Testis (tissue), 3 donors: ENCODE measurements around the gene NHLH2. TPM values are rescaled to one million over a fixed set of nuclear protein-coding genes. Genes with fewer than 3 reads are reported as not detected.
A peak's percentile ranks its signal among the peaks of the same experiment; 100 is the strongest.

ENCODE experiments used
- DNase-seq: peaks from one replicate; pipeline ENCODE4 v3.0.0-alpha.2; 2019
- H3K27ac ChIP-seq, 2 donors: fragments of 200-600 bp; sonication (generic); one replicate each; pipeline ENCODE4 v1.5.1; 2019
- H3K27me3 ChIP-seq: fragments of 200-600 bp; sonication (generic); one replicate; pipeline ENCODE4 v1.5.1; 2019
- H3K36me3 ChIP-seq: fragments of 200-600 bp; sonication (generic); one replicate; pipeline ENCODE4 v1.5.1; 2017; ENCODE audit warnings: low read depth; ENCODE audit errors: missing control alignments
- H3K4me1 ChIP-seq: fragments of 200-600 bp; sonication (generic); one replicate; pipeline ENCODE4 v1.5.1; 2019
- H3K4me3 ChIP-seq, 2 donors: fragments of 200-600 bp; sonication (generic); one replicate each; pipeline ENCODE4 v1.5.1; 2017 to 2019
- H3K9me3 ChIP-seq: fragments of 200-600 bp; sonication (generic); one replicate; pipeline ENCODE4 v1.5.1; 2017
- POLR2A ChIP-seq: fragments of 450-650 bp; IDR thresholded peaks from one replicate; pipeline ENCODE4 v1.6.1; 2017; ENCODE audit warnings: antibody characterized with exemption, mild to moderate bottlenecking, moderate library complexity
- WGBS, 2 donors: methylation state at CpG; one replicate each; pipeline ENCODE4 v1.1.5; 2018; 5-methylcytosine and 5-hydroxymethylcytosine counted together
- intact Hi-C: fragments of 100-400 bp; cut with DNase I; formaldehyde crosslinking; loops from one replicate; pipeline ENCODE4 v1.15.1; 2023; ENCODE audit warnings: low total_unique reads
- polyA plus RNA-seq: library from polyadenylated mRNA; stranded (reverse); fragments of 350-450 nt; fragmentation: Illumina TruSeq; extraction: RNeasy Lipid Tissue Mini Kit (QIAGEN cat#74804); gene quantifications from one replicate; pipeline ENCODE4 v1.2.3, GENCODE V29; 2014; ENCODE audit warnings: low read depth, low replicate concordance; ENCODE audit not compliant: insufficient read depth
- total RNA-seq, 2 donors: library from RNA; depleted of rRNA; stranded (reverse); fragments of >200 nt; gene quantifications; one replicate each; pipeline ENCODE4 v1.2.3, GENCODE V29; 2016
- TF ChIP-seq, protein P1 (sequence below), 3 experiments: fragments of 450-650 bp in 2 of 3; fragments of 200-600 bp in 1 of 3; sonication (generic) in 1 of 3; IDR thresholded peaks; one replicate each; pipeline ENCODE4 v1.5.1; 2016 to 2019; ENCODE audit warnings: antibody characterized with exemption in 3 of 3, mild to moderate bottlenecking in 2 of 3, moderate library complexity in 1 of 3

Gene NHLH2
- total and polyA plus RNA-seq, 3 donors from 2014 or later: 0.53 to 3.1 (median 1.7) TPM

DNA sequence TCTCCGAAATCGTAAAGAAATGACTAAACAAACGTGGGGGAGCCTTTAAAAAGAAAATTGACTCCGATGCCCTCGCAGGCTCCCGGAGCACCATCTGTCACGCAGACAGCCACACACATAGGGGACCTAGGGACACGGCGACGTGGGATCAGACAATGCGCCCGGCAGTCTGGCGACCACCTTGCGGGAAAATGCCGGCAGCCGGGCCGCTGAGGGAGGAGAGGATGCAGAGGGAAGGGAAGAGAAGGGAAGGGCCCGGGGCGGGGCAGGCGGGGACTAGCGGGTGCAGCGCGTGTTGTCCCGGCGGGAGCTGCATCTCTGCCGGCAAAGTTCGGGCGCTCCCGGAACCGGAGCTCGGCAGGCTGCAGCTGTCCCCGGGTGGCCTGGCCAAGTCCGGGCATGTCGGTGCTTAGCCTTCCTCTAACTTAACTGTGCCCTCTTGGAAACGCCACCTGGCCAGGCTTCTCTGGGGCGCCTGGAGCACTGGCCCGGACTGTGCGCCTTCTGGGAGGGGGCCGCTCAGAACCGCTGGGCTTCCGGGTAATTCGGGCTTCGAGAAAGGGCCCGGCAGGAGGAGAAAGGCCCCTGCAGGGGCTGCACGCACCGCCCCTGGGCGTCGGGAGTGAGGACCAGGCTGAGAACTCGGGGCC is 1.8 kb downstream of the NHLH2 start:
- no peak for TF ChIP-seq POLR2A
- TF ChIP-seq, protein P1, sequence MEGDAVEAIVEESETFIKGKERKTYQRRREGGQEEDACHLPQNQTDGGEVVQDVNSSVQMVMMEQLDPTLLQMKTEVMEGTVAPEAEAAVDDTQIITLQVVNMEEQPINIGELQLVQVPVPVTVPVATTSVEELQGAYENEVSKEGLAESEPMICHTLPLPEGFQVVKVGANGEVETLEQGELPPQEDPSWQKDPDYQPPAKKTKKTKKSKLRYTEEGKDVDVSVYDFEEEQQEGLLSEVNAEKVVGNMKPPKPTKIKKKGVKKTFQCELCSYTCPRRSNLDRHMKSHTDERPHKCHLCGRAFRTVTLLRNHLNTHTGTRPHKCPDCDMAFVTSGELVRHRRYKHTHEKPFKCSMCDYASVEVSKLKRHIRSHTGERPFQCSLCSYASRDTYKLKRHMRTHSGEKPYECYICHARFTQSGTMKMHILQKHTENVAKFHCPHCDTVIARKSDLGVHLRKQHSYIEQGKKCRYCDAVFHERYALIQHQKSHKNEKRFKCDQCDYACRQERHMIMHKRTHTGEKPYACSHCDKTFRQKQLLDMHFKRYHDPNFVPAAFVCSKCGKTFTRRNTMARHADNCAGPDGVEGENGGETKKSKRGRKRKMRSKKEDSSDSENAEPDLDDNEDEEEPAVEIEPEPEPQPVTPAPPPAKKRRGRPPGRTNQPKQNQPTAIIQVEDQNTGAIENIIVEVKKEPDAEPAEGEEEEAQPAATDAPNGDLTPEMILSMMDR (IDR thresholded peaks at IDR 0.05): no peak
- intact Hi-C loops: no loop called here
- peaks cover 3% of the 10 kb centered on the region for H3K27me3 ChIP-seq
- peaks cover 7% of the 10 kb centered on the region for H3K4me1 ChIP-seq
- H3K9me3 ChIP-seq: no peaks in the 10 kb centered on the region
- H3K4me3 ChIP-seq: peak overlapping the region; percentile 37 to 40
- no peak overlapping the region for H3K27ac ChIP-seq
- DNase-seq: peak; percentile 21
- WGBS, 2 donors: 1 to 4% methylated on average over 16 to 49 of the region's 49 CpGs
- H3K36me3 ChIP-seq: no peaks in the 10 kb centered on the region

DNA sequence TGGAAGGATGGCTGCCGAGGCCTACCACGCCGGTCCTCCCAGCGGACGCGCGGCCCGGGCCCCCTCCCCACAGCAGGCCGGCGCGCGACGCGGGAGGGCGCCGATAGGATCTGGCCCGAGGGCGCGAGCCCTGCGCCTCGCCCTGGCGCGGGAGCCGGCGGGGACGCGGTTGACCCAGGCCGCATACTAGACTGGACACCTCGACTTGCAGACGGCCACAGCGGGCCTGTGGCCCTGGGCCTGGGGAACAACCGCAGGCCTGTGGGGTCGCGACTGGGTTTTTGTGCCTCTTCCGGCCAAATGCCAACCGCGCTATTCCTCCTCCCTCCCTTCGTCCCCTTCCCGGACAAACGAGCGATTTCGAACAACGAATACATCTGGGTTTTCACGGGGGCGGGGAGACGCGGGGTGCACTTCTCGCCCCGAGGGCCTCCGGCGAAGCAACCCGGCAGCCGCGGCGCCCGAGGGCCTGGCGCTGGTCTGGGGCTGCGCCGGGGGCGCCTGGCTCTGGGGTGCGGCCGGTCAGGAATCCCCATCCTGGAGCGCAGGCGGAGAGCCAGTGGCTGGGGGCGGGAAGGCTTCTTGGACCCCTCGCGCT is 2.4 kb downstream of the NHLH2 start:
- whole genome bisulfite sequencing, 2 donors: 1 to 3% methylated on average over 27 to 67 of the region's 67 CpGs
- TF ChIP-seq POLR2A: no peak
- TF ChIP-seq, protein P1 (IDR thresholded peaks at IDR 0.05): no peak
- no peak for DNase-seq
- H3K27me3 ChIP-seq: peaks cover 3% of the 10 kb centered on the region
- no peaks in the 10 kb centered on the region for H3K36me3 ChIP-seq
- peak overlapping the region; percentile 37 to 40 for H3K4me3 ChIP-seq
- no peak overlapping the region for H3K27ac ChIP-seq
- H3K9me3 ChIP-seq: no peaks in the 10 kb centered on the region
- intact Hi-C loops: no loop called here
- peaks cover 7% of the 10 kb centered on the region for H3K4me1 ChIP-seq

- Histone ChIP-seq H3K9me3 (no peaks in the 10 kb centered on the region), H3K27ac (no peak overlapping the region), H3K36me3 (no peaks in the 10 kb centered on the region), H3K4me1 (peaks cover 7% of the 10 kb centered on the region), H3K27me3 (peaks cover 3% of the 10 kb centered on the region), H3K4me3 (peak overlapping the region; percentile 32 to 40)
- TF ChIP-seq, protein P1 (IDR thresholded peaks at IDR 0.05): no peak
- WGBS, 2 donors: 3% methylated on average over 73 of the region's 80 CpGs; no CpG with 5 or more reads in 1 of the 2 donors
- peak; percentile 17 for DNase-seq
- intact Hi-C loops: no loop called here
Observed at GRCh38 chr1:115837740-115838421, 3.0 kb downstream of the NHLH2 start.

DNA sequence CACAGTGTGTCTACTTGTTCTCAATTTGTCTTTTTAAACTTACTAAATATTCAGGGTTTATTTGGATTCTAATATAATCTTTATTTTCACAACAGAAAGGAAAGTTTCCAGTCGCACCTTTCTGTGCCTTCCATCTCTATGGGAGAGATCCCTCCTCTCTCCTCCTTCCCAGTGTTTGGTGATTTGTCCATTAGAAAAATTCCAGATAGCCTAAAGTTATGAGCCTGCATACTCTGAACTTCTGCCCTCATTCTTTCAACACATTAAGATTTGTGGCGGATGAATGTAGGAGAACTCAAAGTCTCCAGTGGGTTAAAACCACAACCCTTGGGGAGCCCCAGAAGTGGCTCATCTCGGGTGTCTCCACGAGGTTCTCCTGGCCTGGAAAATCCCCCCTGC is 3.6 kb downstream of the NHLH2 start:
- Histone ChIP-seq H3K9me3 (no peaks in the 10 kb centered on the region), H3K27me3 (peaks cover 3% of the 10 kb centered on the region), H3K4me1 (peaks cover 7% of the 10 kb centered on the region), H3K36me3 (no peaks in the 10 kb centered on the region), H3K4me3 (peak overlapping the region; percentile 32 to 40), H3K27ac (no peak overlapping the region)
- 22 to 34% methylated on average over 4 of the region's 4 CpGs for WGBS, 2 donors
- DNase-seq: no peak
- TF ChIP-seq POLR2A: no peak
- TF ChIP-seq, protein P1 (IDR thresholded peaks at IDR 0.05): no peak
- intact Hi-C loops: no loop called here
